ENCODE results near the gene CHMP4B. TPM values are rescaled to one million over a fixed set of nuclear protein-coding genes. Genes with fewer than 3 reads are reported as not detected.
A peak's percentile ranks its signal among the peaks of the same experiment; 100 is the strongest.

Gene CHMP4B
- total RNA-seq, 2 experiments from 2014 or later, result 82.0 to 82.9 TPM

GRCh38 chr20:33838035-33838864, 27.1 kb downstream of the CHMP4B start:
- no peak for DNase-seq
- peaks cover 73% of the 10 kb centered on the region for H3K4me1 Mint-ChIP-seq (ENCODE audit: low read depth)
- POLR2A ChIA-PET, result interaction anchor here (1.1 kb wide), 1 partner anchor 13 kb away, joined by 3 read pairs; no protein-coding TSS in a partner anchor

GRCh38 chr20:33839591-33839990, 28.4 kb downstream of the CHMP4B start:
- Mint-ChIP-seq H3K4me1 (ENCODE audit: low read depth) (peaks cover 83% of the 10 kb centered on the region), H3K4me3 (no peak overlapping the region), H3K36me3 (ENCODE audit: low read depth) (peaks cover 13% of the 10 kb centered on the region), H3K27ac (no peak overlapping the region), H3K9me3 (no peaks in the 10 kb centered on the region), H3K27me3 (no peaks in the 10 kb centered on the region)
- no peak for DNase-seq
- intact Hi-C loops (cut with micrococcal nuclease), result no loop called here
- no peak for TF ChIP-seq CTCF (IDR thresholded peaks at IDR 0.05)
- CTCF ChIA-PET, result interaction anchor here (1.1 to 1.3 kb wide), 2 partner anchors 14 to 152 kb away, joined by 3 to 5 read pairs; no protein-coding TSS in a partner anchor
- POLR2A ChIA-PET, result interaction anchor here (1.1 kb wide), 1 partner anchor 14 kb away, joined by 3 read pairs; no protein-coding TSS in a partner anchor
- ATAC-seq, result no peak

More at GRCh38 chr20:33838035-33838864, 27.1 kb downstream of the CHMP4B start:
- no peak overlapping the region for H3K4me3 Mint-ChIP-seq
- CTCF ChIA-PET, result interaction anchor here (1.3 kb wide), 1 partner anchor 12 kb away, joined by 5 read pairs; no protein-coding TSS in a partner anchor
- H3K9me3 Mint-ChIP-seq, result no peaks in the 10 kb centered on the region
- intact Hi-C loops (cut with micrococcal nuclease), result no loop called here
- H3K27me3 Mint-ChIP-seq, result no peaks in the 10 kb centered on the region
- H3K36me3 Mint-ChIP-seq (ENCODE audit: low read depth), result peaks cover 17% of the 10 kb centered on the region
- no peak for TF ChIP-seq CTCF (IDR thresholded peaks at IDR 0.05)
- peak overlapping the region; percentile 18 for H3K27ac Mint-ChIP-seq
- ATAC-seq, result no peak

- H3K4me1 Mint-ChIP-seq (ENCODE audit: low read depth), result peaks cover 81% of the 10 kb centered on the region
- POLR2A ChIA-PET, result no interaction called here
- DNase-seq (no peak), ATAC-seq (no peak)
- no peaks in the 10 kb centered on the region for H3K9me3 Mint-ChIP-seq
- no peaks in the 10 kb centered on the region for H3K27me3 Mint-ChIP-seq
- no peak for TF ChIP-seq CTCF (IDR thresholded peaks at IDR 0.05)
- no peak overlapping the region for H3K4me3 Mint-ChIP-seq
- CTCF ChIA-PET, result interaction anchor here (1.1 to 1.5 kb wide), 2 partner anchors 10 to 152 kb away, joined by 3 read pairs; no protein-coding TSS in a partner anchor
- intact Hi-C loops (cut with micrococcal nuclease), result no loop called here
- H3K36me3 Mint-ChIP-seq (ENCODE audit: low read depth), result peaks cover 10% of the 10 kb centered on the region
- no peak overlapping the region for H3K27ac Mint-ChIP-seq
These were observed 29.0 kb downstream of the CHMP4B start for GRCh38 chr20:33840160-33840559.

GRCh38 chr20:33840759-33841435, 29.7 kb downstream of the CHMP4B start:
- no peak for ATAC-seq
- peaks cover 80% of the 10 kb centered on the region for H3K4me1 Mint-ChIP-seq (ENCODE audit: low read depth)
- no peaks in the 10 kb centered on the region for H3K27me3 Mint-ChIP-seq
- H3K4me3 Mint-ChIP-seq, result no peak overlapping the region
- H3K9me3 Mint-ChIP-seq, result no peaks in the 10 kb centered on the region
- ChIA-PET CTCF (interaction anchor here (0.9 to 1.5 kb wide), 3 partner anchors 10 to 153 kb away, joined by 3 read pairs; no protein-coding TSS in a partner anchor), POLR2A (interaction anchor here (0.6 kb wide), 1 partner anchor 8 kb away, joined by 4 read pairs; no protein-coding TSS in a partner anchor)
- H3K27ac Mint-ChIP-seq, result no peak overlapping the region
- TF ChIP-seq CTCF (IDR thresholded peaks at IDR 0.05), result no peak
- DNase-seq, result no peak
- intact Hi-C loops (cut with micrococcal nuclease), result no loop called here
- peaks cover 7% of the 10 kb centered on the region for H3K36me3 Mint-ChIP-seq (ENCODE audit: low read depth)

All from activated CD8-positive, alpha-beta T cell treated with anti-CD3 and anti-CD28 coated beads for 36 hours (primary cell).